Spinal cord (tissue), 10 donors: ENCODE data around the gene NDUFS1. TPM values are rescaled to one million over a fixed set of nuclear protein-coding genes. Genes with fewer than 3 reads are reported as not detected.
"Not testable (repeated sequence)": the region's sequence is repeated elsewhere in the genome, so short reads cannot be mapped to it uniquely, and the experiment has no call there.

Experiments used
- DNase-seq, 6 donors: peaks; one replicate each; pipeline versions ENCODE4 v3.0.0 to v3.0.0-alpha.2; 2013 to 2015; ENCODE audit warnings: low spot score in 6 of 6, low read depth in 4 of 6
- H3K27ac ChIP-seq: one replicate; pipeline ENCODE4 v1.5.1; 2013; ENCODE audit warnings: low read depth, low read length, control low read depth
- H3K27me3 ChIP-seq: one replicate; pipeline ENCODE4 v1.6.1; 2013; ENCODE audit warnings: low read length; ENCODE audit not compliant: control insufficient read depth, insufficient read depth
- H3K36me3 ChIP-seq: one replicate; pipeline ENCODE4 v1.6.1; 2013; ENCODE audit warnings: low read length; ENCODE audit not compliant: control insufficient read depth, insufficient read depth
- H3K4me1 ChIP-seq: one replicate; pipeline ENCODE4 v1.6.1; 2013; ENCODE audit warnings: low read length; ENCODE audit not compliant: control insufficient read depth, insufficient read depth
- H3K4me3 ChIP-seq: one replicate; pipeline ENCODE4 v1.5.1; 2013; ENCODE audit warnings: low read depth, low read length, control low read depth
- H3K9me3 ChIP-seq: one replicate; pipeline ENCODE4 v1.6.1; 2013; ENCODE audit warnings: low read length; ENCODE audit not compliant: control insufficient read depth, insufficient read depth
- WGBS: methylation state at CpG from one replicate; pipeline ENCODE4 v1.1.5; 2013; ENCODE audit warnings: missing lambda C conversion rate; ENCODE audit not compliant: insufficient coverage; 5-methylcytosine and 5-hydroxymethylcytosine counted together
- polyA plus RNA-seq, 2 donors: library from polyadenylated mRNA; unstranded; fragments of 120-200 nt; gene quantifications; one replicate each; pipeline ENCODE4 v1.2.1, GENCODE V29; 2013; ENCODE audit not compliant: insufficient read length in 2 of 2
- small RNA-seq: library from RNA; depleted of rRNA; stranded (forward); fragments of <200 nt; gene quantifications from one replicate; pipeline ENCODE3, GENCODE V24; 2014; ENCODE audit warnings: low replicate concordance
- total RNA-seq, 2 donors: library from RNA; depleted of rRNA in 1 of 2; stranded (reverse); fragments of 120-200 nt in 1 of 2; fragments of >200 nt in 1 of 2; gene quantifications; one replicate each; pipeline versions ENCODE4 v1.2.3 to v1.2.4, GENCODE V29; 2013 to 2014
- donor health status: healthy.

The NDUFS1 gene
- total and polyA plus RNA-seq, 4 donors, result 76.7 to 181 (median 97.7) TPM

- H3K27me3 ChIP-seq, result no peaks in the 10 kb centered on the region
- H3K4me3 ChIP-seq, result no peak overlapping the region
- H3K36me3 ChIP-seq, result no peaks in the 10 kb centered on the region
- H3K9me3 ChIP-seq, result no peaks in the 10 kb centered on the region
- no peaks in the 10 kb centered on the region for H3K4me1 ChIP-seq
- no peak for DNase-seq
- H3K27ac ChIP-seq, result no peak overlapping the region
- 73% methylated on average over 9 of the region's 9 CpGs for WGBS
These were observed 79.4 kb downstream of the NDUFS1 start for GRCh38 chr2:206079699-206080465.

GRCh38 chr2:206077879-206078278 lies 81.4 kb downstream of the NDUFS1 start:
- not testable (repeated sequence) for H3K36me3 ChIP-seq, H3K4me1 ChIP-seq, H3K27me3 ChIP-seq, H3K4me3 ChIP-seq, H3K9me3 ChIP-seq
- no CpG with 5 or more reads among the region's 5 CpGs for WGBS
- peak in 1 of 6 donors; percentile 3 for DNase-seq
- peak overlapping the region; percentile 80 for H3K27ac ChIP-seq

GRCh38 chr2:206075113-206075512 lies 84.1 kb downstream of the NDUFS1 start:
- Histone ChIP-seq H3K4me1 (no peaks in the 10 kb centered on the region), H3K4me3 (no peak overlapping the region), H3K36me3 (peaks cover 3% of the 10 kb centered on the region), H3K9me3 (no peaks in the 10 kb centered on the region), H3K27me3 (no peaks in the 10 kb centered on the region), H3K27ac (no peak overlapping the region)
- 100% methylated on average over 1 of the region's 1 CpG for WGBS
- no peak for DNase-seq

- Histone ChIP-seq H3K4me3 (no peak overlapping the region), H3K36me3 (peaks cover 3% of the 10 kb centered on the region), H3K9me3 (no peaks in the 10 kb centered on the region), H3K27me3 (no peaks in the 10 kb centered on the region), H3K27ac (no peak overlapping the region), H3K4me1 (no peaks in the 10 kb centered on the region)
- DNase-seq, result no peak
- WGBS, result 63% methylated on average over 1 of the region's 1 CpG
These were observed 87.4 kb downstream of the NDUFS1 start for GRCh38 chr2:206071807-206072206.

GRCh38 chr2:206069417-206069816 lies 89.8 kb downstream of the NDUFS1 start:
- no CpG with 5 or more reads among the region's 2 CpGs for WGBS

GRCh38 chr2:206068207-206068606 lies 91.0 kb downstream of the NDUFS1 start:
- H3K36me3 ChIP-seq, result no peaks in the 10 kb centered on the region
- H3K4me3 ChIP-seq, result no peak overlapping the region
- no peaks in the 10 kb centered on the region for H3K4me1 ChIP-seq
- no peaks in the 10 kb centered on the region for H3K9me3 ChIP-seq
- DNase-seq, result no peak
- no peaks in the 10 kb centered on the region for H3K27me3 ChIP-seq
- no peak overlapping the region for H3K27ac ChIP-seq
- 100% methylated on average over 1 of the region's 1 CpG for whole genome bisulfite sequencing

More at GRCh38 chr2:206069417-206069816, 89.8 kb downstream of the NDUFS1 start:
- DNase-seq, result no peak
- Histone ChIP-seq H3K36me3 (peaks cover 3% of the 10 kb centered on the region), H3K4me3 (no peak overlapping the region), H3K27ac (no peak overlapping the region), H3K27me3 (no peaks in the 10 kb centered on the region), H3K9me3 (no peaks in the 10 kb centered on the region), H3K4me1 (no peaks in the 10 kb centered on the region)

Small RNAs within 50 kb of the gene (small RNA-seq; reads per million reads assigned to genes)
- gene RF00134, result not detected
- not detected for gene RF02271
- gene SNORA41, result not detected
- gene SNORD51, result 0.37 reads per million, percentile 41 among the genes with 10 or more reads in this experiment

Other genes with a start within 250 kb of the NDUFS1 start
- 10 to 100 TPM; 11.6 to 24.3 TPM for gene INO80D, start 73.3 kb downstream of the NDUFS1 start, total RNA-seq
- 1 to 10 TPM; 6.6 to 8.8 TPM for gene INO80D, start 73.3 kb downstream of the NDUFS1 start, polyA plus RNA-seq
- gene EEF1B2, start 451 bp upstream of the NDUFS1 start, total RNA-seq, result 100 to 1,000 TPM; 211 to 508 TPM
- gene EEF1B2, start 451 bp upstream of the NDUFS1 start, polyA plus RNA-seq, result 100 to 1,000 TPM; 430 to 440 TPM
- gene ZDBF2, start 115.2 kb upstream of the NDUFS1 start, total RNA-seq, result 10 to 100 TPM; 26.1 to 40.5 TPM
- 10 to 100 TPM in 1 of 2 donors, 1 to 10 TPM in 1; 8.8 to 13.1 TPM for gene ZDBF2, start 115.2 kb upstream of the NDUFS1 start, polyA plus RNA-seq